H7 (cell line): Measurements from ENCODE around the gene CFAP54. TPM values are rescaled to one million over a fixed set of nuclear protein-coding genes. Genes with fewer than 3 reads are reported as not detected.

Experiments
- DNase-seq: peaks from one replicate; pipeline ENCODE4 v3.0.0; 2012
- H3K27me3 ChIP-seq: 2 replicates; pipeline ENCODE4 v1.6.0; 2011; ENCODE audit warnings: mild to moderate bottlenecking, low read length; ENCODE audit not compliant: control insufficient read depth, insufficient read depth
- H3K36me3 ChIP-seq: replicated peaks from 2 replicates; pipeline ENCODE4 v1.5.1; 2011; ENCODE audit warnings: low read length; ENCODE audit not compliant: control insufficient read depth, insufficient read depth
- H3K4me3 ChIP-seq: 2 replicates; pipeline ENCODE4 v1.5.1; 2011; ENCODE audit warnings: low read depth, mild to moderate bottlenecking, control low read depth, low read length, moderate library complexity; ENCODE audit not compliant: insufficient read depth
- total RNA-seq: library from RNA; depleted of rRNA; stranded (reverse); fragments of >200 nt; shearing (Covaris generic); gene quantifications from 2 replicates; pipeline ENCODE4 v1.2.3, GENCODE V29; 2014

Gene CFAP54
- total RNA-seq, 1 experiment from 2014 or later = not detected

DNA sequence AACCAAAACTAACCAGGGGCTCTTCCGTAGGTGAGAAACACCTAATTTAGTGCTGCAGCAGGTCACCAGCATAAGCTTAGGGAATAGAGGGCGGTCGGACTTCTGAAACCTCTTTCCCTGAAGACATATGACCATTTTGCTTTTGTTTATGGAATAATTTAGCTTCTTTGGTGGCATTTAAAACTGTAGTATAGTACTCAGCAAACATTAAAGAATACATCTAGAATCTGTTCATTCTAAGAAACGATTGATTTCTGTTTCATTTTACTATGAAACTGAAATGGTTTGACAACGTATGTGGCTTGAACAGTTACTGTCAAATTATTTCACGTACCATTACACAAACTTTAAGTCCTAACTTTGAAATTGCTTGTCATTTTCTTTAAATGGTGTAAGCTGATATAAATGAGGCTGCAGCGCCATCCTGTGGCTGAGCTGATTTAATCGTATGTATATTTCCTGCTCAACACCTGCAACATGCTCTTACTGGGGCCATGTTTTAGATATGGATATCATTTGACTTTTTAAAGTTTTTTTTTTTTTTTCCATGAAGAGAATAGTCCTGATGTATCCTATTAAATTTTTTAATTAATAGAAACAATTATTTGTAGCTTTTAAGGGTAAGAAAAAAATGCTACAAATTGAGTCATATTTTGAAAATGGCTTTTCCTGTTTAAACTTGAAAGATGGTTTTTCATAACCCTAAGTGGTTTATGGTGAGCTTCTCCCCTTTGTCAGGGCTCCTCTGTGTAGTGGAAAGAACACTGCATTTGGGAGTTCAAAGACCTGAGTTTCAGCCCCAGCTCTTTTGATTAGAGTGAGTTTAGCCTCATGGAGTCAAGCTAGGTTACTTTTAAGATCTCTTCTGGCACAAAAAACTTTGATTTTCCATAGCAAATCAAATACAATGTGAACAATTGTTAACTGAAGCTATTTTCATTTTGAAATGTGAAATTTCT lies 27.4 kb downstream of the CFAP54 start:
- Histone ChIP-seq H3K27me3 (no peaks in the 10 kb centered on the region), H3K36me3 (no peaks in the 10 kb centered on the region), H3K4me3 (no peak overlapping the region)
- DNase-seq = peak; percentile 41

GRCh38 chr12:96520767-96521166 lies 31.4 kb downstream of the CFAP54 start:
- H3K27me3 ChIP-seq = no peaks in the 10 kb centered on the region
- H3K36me3 ChIP-seq = no peaks in the 10 kb centered on the region

GRCh38 chr12:96521895-96522682 lies 32.7 kb downstream of the CFAP54 start:
- no peaks in the 10 kb centered on the region for H3K27me3 ChIP-seq
- H3K36me3 ChIP-seq = no peaks in the 10 kb centered on the region
- peak; percentile 8 for DNase-seq
- no peak overlapping the region for H3K4me3 ChIP-seq

More at GRCh38 chr12:96520767-96521166, 31.4 kb downstream of the CFAP54 start:
- no peak overlapping the region for H3K4me3 ChIP-seq
- no peak for DNase-seq

DNA sequence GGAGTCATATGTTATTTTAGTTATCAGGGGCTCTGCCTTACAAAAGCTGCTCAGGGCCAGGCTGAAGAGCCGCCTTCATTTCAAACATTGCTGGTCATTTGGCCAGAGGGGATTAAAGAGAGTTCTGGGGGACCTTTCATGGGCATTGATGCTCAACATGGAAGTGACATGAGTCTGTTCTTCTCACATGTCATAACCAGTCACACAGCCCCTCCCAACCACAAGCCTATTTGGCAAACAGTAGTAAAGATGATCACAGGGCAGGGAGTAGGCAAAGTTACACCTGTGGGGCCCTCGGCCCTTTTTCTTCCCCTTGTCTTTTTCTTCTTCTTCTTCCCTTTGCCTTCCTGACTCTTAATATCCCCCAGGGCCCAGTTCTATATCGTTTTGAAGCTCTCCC lies 33.3 kb downstream of the CFAP54 start:
- no peaks in the 10 kb centered on the region for H3K36me3 ChIP-seq
- no peak for DNase-seq
- no peak overlapping the region for H3K4me3 ChIP-seq
- no peaks in the 10 kb centered on the region for H3K27me3 ChIP-seq

DNA sequence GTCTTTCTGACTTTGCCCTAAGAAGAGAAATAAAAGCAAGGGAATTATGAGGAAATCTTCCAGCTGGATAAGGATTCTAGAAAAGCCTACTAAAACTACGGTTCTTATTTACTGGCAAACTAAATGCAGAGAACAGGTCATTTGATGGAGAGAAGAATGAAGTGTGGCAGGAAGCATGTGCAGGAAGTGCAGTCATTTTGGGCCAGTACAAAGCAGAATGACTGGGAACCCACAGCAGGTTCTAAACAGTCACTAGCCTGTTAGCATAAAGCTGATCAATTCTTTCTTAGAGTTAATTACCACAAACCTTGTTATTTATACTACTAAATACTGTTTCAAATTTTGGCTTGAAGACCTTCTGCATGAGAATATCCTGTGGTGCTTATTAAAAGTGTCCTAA lies 36.7 kb downstream of the CFAP54 start:
- DNase-seq = no peak
- Histone ChIP-seq H3K4me3 (no peak overlapping the region), H3K36me3 (no peaks in the 10 kb centered on the region), H3K27me3 (no peaks in the 10 kb centered on the region)

DNA sequence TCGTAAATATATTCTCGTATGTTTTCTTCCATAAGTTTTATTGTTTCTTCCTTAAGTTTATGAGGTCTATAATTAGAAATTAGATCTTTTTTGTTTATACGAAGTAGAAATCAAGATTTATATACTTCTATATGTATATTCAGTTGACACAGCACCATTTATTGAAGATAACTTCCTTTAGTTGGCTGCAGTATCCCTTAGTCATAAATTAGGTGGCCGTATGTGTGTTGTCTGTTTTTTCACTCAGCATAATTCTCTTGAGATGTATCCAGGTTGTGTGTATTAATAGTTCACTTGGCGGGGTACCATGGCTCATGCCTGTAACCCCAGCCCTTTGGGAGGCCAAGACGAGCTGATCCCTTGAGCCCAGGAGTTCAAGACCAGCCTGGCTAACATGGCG lies 40.5 kb downstream of the CFAP54 start:
- Histone ChIP-seq H3K36me3 (no peaks in the 10 kb centered on the region), H3K4me3 (no peak overlapping the region), H3K27me3 (no peaks in the 10 kb centered on the region)
- no peak for DNase-seq

- no peak for DNase-seq
- Histone ChIP-seq H3K36me3 (no peaks in the 10 kb centered on the region), H3K27me3 (no peaks in the 10 kb centered on the region), H3K4me3 (no peak overlapping the region)
Observed at GRCh38 chr12:96534339-96534738, 45.0 kb downstream of the CFAP54 start.

DNA sequence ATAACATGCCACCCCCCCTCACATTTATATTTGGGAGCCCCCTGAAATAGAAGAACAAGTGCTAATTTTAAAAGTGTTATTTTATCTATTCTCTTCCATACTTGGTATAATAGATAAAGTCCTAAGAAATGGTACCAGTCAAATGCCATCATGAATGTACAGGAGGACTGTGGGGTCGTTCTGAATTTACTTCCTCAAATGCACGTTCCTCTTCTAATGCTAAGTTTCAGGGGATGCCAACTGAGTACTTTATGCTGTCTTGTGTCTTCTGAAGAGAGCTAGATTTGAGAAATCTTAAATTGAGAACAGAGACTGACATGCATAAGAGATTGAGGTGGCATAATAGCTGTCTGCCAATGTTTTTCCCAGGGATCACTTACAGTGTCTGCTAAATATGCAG lies 59.0 kb downstream of the CFAP54 start:
- H3K27me3 ChIP-seq = no peaks in the 10 kb centered on the region
- DNase-seq = no peak
- no peak overlapping the region for H3K4me3 ChIP-seq
- H3K36me3 ChIP-seq = no peaks in the 10 kb centered on the region

DNA sequence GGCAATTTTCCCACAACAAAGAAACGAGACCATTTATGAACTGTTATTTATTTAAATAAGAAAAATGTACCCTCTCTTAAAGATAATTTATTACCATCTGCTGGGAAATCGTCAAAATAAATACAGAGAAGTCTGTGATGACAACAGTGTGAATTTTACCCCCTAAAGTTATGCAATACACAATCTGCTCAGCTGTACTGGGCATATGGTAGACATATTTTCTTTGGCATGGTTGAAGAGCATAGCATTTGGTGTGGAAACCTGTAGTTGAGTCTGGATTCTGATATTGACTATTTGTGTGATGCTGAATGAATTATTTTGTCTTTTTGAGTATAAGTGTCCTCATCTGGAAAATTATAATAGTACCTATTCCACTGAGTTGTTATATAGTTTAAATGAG lies 60.0 kb downstream of the CFAP54 start:
- H3K27me3 ChIP-seq = no peaks in the 10 kb centered on the region
- no peak overlapping the region for H3K4me3 ChIP-seq
- H3K36me3 ChIP-seq = no peaks in the 10 kb centered on the region
- DNase-seq = no peak

DNA sequence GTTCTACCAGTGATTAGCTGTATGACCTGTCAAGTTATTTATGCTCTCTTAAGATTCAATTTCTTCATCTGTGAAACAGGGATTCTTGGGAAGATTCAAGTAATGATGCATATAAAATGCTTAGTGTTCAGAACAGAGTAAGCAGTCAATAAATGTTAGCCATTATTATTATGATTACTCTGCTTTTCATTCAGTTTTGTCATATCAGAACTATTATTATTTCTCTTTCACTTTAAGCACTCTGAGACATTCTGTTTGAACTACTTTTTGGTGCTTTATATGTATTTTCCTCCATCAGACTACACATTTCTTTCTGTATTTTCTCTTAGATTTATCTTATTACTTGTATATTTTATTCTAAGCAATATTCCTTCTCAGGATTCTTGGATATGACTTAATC lies 81.2 kb downstream of the CFAP54 start:
- Histone ChIP-seq H3K36me3 (no peaks in the 10 kb centered on the region), H3K4me3 (no peak overlapping the region), H3K27me3 (no peaks in the 10 kb centered on the region)
- DNase-seq = no peak

- Histone ChIP-seq H3K4me3 (no peak overlapping the region), H3K36me3 (no peaks in the 10 kb centered on the region), H3K27me3 (no peaks in the 10 kb centered on the region)
- no peak for DNase-seq
Observed at GRCh38 chr12:96571101-96571862, 81.9 kb downstream of the CFAP54 start.

DNA sequence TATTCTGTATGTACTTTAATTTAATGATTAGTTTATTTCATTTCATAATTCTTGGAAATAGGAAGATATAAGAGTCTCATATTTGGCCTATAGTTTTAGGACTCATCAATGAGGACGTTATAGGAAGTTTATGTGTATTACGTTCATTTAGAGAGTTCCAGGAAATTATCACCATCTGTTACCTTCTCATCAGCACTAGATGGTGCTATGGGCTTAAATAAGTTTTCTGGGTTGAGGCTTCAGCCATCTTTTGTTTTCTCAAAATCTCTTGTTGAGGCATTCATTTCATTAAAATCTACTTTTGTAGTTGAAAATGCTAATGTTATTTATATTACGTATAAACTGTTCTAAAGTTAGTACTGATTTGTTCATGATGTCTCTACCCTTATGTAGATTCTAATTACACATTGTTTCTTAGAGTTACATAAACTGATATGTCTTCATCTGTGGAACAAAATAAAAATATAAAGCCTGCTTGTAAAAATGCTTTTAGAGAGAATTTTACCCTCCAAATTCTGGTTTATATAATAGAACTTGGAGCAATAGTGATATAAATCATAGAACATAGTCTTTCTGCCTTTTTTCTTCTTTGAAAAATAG lies 89.2 kb downstream of the CFAP54 start:
- DNase-seq = peak; percentile 17
- H3K36me3 ChIP-seq = no peaks in the 10 kb centered on the region
- no peak overlapping the region for H3K4me3 ChIP-seq
- no peaks in the 10 kb centered on the region for H3K27me3 ChIP-seq

GRCh38 chr12:96585977-96586376 lies 96.6 kb downstream of the CFAP54 start:
- H3K36me3 ChIP-seq = no peaks in the 10 kb centered on the region
- no peaks in the 10 kb centered on the region for H3K27me3 ChIP-seq
- no peak overlapping the region for H3K4me3 ChIP-seq
- DNase-seq = no peak

DNA sequence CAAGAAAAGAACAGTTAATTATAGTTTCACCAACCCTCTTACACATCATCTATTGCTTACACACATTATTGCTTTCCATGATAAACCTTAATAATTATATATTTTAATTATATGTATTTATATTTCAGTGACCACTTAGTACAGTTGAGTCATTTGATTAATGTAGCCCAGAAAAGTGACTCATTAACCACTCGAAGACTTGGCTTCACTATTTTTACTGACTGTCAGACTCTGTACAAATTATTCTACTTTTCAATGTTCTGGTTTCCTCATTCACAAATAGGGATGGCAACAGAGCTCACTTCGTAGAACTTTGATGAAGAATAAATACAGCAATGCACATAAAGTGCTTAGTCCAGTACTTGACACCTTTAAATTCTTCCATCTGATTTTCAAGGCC lies 98.3 kb downstream of the CFAP54 start:
- Histone ChIP-seq H3K27me3 (no peaks in the 10 kb centered on the region), H3K36me3 (no peaks in the 10 kb centered on the region), H3K4me3 (no peak overlapping the region)
- no peak for DNase-seq
